GM12892 (cell line): ENCODE data around the gene CUL9.

Experiments
- POLR2A ChIP-seq: IDR thresholded peaks from 2 replicates; pipeline ENCODE4 v1.6.1; 2011; ENCODE audit warnings: low read depth, low read length, control low read depth
- POLR2AphosphoS5 ChIP-seq: IDR thresholded peaks from 2 replicates; pipeline ENCODE4 v1.6.1; 2011; ENCODE audit warnings: low read depth, low read length, control low read depth

DNA sequence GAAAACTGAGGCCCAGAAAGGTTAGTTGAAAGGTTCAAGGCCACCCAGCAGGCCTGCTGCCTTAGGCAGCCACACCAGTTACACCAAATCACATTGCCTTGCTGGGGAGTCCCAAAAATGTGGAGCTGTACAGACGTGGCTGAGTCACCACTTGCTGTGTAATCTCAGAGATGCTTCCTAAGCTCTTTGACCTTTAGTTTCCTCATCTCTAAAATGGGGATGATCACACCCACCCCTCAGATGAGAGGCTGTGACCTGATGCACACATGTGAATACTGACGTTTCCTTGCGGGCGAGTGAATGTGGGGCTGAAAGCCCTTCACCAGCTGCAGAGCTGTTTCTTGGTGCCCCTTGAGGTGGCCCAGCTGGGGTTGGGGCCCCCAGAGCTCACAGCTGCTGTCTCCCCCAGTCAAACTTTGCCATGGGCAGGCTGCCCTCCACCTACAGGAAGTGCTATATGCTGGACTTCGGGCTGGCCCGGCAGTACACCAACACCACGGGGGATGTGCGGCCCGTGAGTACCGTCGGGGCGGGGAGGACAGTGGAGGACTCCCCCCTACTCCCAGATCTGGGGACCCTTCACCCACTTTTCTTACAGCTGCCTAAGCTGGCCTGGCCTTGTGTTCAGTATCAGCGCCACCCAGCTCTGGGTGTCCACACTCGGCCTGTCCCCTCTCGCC lies 72.3 kb downstream of the CUL9 start:
- TF ChIP-seq POLR2A (no peak), POLR2AphosphoS5 (no peak)
